Smooth muscle cell (in vitro differentiated cells): ENCODE data around the gene ZIC1. TPM values are rescaled to one million over a fixed set of nuclear protein-coding genes. Genes with fewer than 3 reads are reported as not detected.

Experiments used
- DNase-seq: peaks from one replicate; lab custom pipeline; 2025; ENCODE audit not compliant: unreplicated experiment; lab: John Stamatoyannopoulos, UW
- H2AFZ ChIP-seq: fragments of 200-600 bp; sonication (generic); 2 replicates; pipeline ENCODE4 v1.6.0; 2016; ENCODE audit warnings: antibody characterized with exemption, low read depth, mild to moderate bottlenecking
- H3F3A ChIP-seq: fragments of 200-600 bp; sonication (generic); 2 replicates; pipeline ENCODE4 v1.6.0; 2017; ENCODE audit warnings: antibody characterized with exemption, low read depth
- H3K27ac ChIP-seq: fragments of 200-600 bp; sonication (generic); 2 replicates; pipeline ENCODE4 v1.5.1; 2016; ENCODE audit warnings: low read depth, mild to moderate bottlenecking
- H3K27me3 ChIP-seq: fragments of 200-600 bp; sonication (generic); 2 replicates; pipeline ENCODE4 v1.6.1; 2016; ENCODE audit warnings: low read depth, mild to moderate bottlenecking
- H3K36me3 ChIP-seq: fragments of 200-600 bp; sonication (generic); 2 replicates; pipeline ENCODE4 v1.5.1; 2016; ENCODE audit warnings: low read depth
- H3K4me1 ChIP-seq: fragments of 200-600 bp; sonication (generic); 2 replicates; pipeline ENCODE4 v1.5.1; 2016; ENCODE audit warnings: low read depth
- H3K4me2 ChIP-seq: fragments of 200-600 bp; sonication (generic); 2 replicates; pipeline ENCODE4 v1.6.0; 2016; ENCODE audit warnings: mild to moderate bottlenecking
- H3K4me3 ChIP-seq: fragments of 200-600 bp; sonication (generic); 2 replicates; pipeline ENCODE4 v1.5.1; 2016; ENCODE audit warnings: mild to moderate bottlenecking
- H3K79me2 ChIP-seq: fragments of 200-600 bp; sonication (generic); 2 replicates; pipeline ENCODE4 v1.6.0; 2016; ENCODE audit warnings: low read depth, mild to moderate bottlenecking
- H3K9ac ChIP-seq: fragments of 200-600 bp; sonication (generic); 2 replicates; pipeline ENCODE4 v1.6.0; 2016; ENCODE audit warnings: low read depth
- H3K9me3 ChIP-seq: fragments of 200-600 bp; sonication (generic); replicated peaks from 2 replicates; pipeline ENCODE4 v1.5.1; 2016; ENCODE audit warnings: low read depth
- H4K20me1 ChIP-seq: fragments of 200-600 bp; sonication (generic); 2 replicates; pipeline ENCODE4 v1.6.0; 2016; ENCODE audit warnings: low read depth
- CTCF ChIP-seq: fragments of 200-600 bp; sonication (generic); IDR thresholded peaks from 2 replicates; pipeline ENCODE4 v1.5.1; 2017; ENCODE audit warnings: borderline replicate concordance, mild to moderate bottlenecking, antibody characterized with exemption; ENCODE audit not compliant: insufficient read depth, poor library complexity, severe bottlenecking
- WGBS: methylation state at CpG from one replicate; pipeline ENCODE4 v1.1.7; 2016; ENCODE audit warnings: low lambda C conversion rate; 5-methylcytosine and 5-hydroxymethylcytosine counted together
- polyA plus RNA-seq: library from polyadenylated mRNA; unstranded; fragments of >200 nt; fragmentation: Nextera tagmentation; extraction: Ambion mirVana; gene quantifications from 2 replicates; pipeline ENCODE4 v1.2.1, GENCODE V29; 2016
- total RNA-seq: library from RNA; depleted of rRNA; stranded (reverse); fragments of >200 nt; gene quantifications from 2 replicates; pipeline ENCODE4 v1.2.3, GENCODE V29; 2014

Gene ZIC1
- total and polyA plus RNA-seq, 2 experiments from 2014 or later: not detected

GRCh38 chr3:147418371-147418781 is 9.2 kb downstream of the ZIC1 start:
- TF ChIP-seq CTCF: no peak
- Histone ChIP-seq H2AFZ (no peak overlapping the region), H3K4me3 (peak overlapping the region; percentile 33), H3F3A (no peaks in the 10 kb centered on the region), H3K4me1 (peaks cover 14% of the 10 kb centered on the region), H3K27me3 (peaks cover 100% of the 10 kb centered on the region), H3K9me3 (no peaks in the 10 kb centered on the region), H3K27ac (no peak overlapping the region), H3K79me2 (no peaks in the 10 kb centered on the region), H3K9ac (no peak overlapping the region), H3K4me2 (peak overlapping the region; percentile 84), H3K36me3 (no peaks in the 10 kb centered on the region), H4K20me1 (no peaks in the 10 kb centered on the region)
- no peak for DNase-seq
- 34% methylated on average over 4 of the region's 4 CpGs for WGBS

- 2% methylated on average over 54 of the region's 54 CpGs for WGBS
- Histone ChIP-seq H3K36me3 (no peaks in the 10 kb centered on the region), H3K27me3 (peaks cover 100% of the 10 kb centered on the region), H3K79me2 (no peaks in the 10 kb centered on the region), H4K20me1 (no peaks in the 10 kb centered on the region), H3K4me3 (peak overlapping the region; percentile 33), H3K9ac (no peak overlapping the region), H3K9me3 (no peaks in the 10 kb centered on the region), H3K27ac (no peak overlapping the region), H3K4me2 (peak overlapping the region; percentile 84), H3F3A (no peaks in the 10 kb centered on the region), H3K4me1 (peaks cover 15% of the 10 kb centered on the region), H2AFZ (no peak overlapping the region)
- DNase-seq: no peak
- no peak for TF ChIP-seq CTCF
Measured at GRCh38 chr3:147418808-147419701, 9.9 kb downstream of the ZIC1 start.

- Histone ChIP-seq H3K9ac (no peak overlapping the region), H3F3A (no peaks in the 10 kb centered on the region), H3K9me3 (no peaks in the 10 kb centered on the region), H3K27ac (no peak overlapping the region), H2AFZ (no peak overlapping the region), H3K4me2 (peak overlapping the region; percentile 84), H3K36me3 (no peaks in the 10 kb centered on the region), H3K79me2 (no peaks in the 10 kb centered on the region), H3K27me3 (peaks cover 100% of the 10 kb centered on the region), H3K4me1 (peaks cover 22% of the 10 kb centered on the region), H4K20me1 (no peaks in the 10 kb centered on the region), H3K4me3 (no peak overlapping the region)
- TF ChIP-seq CTCF: no peak
- DNase-seq: no peak
- 15% methylated on average over 10 of the region's 10 CpGs for WGBS
Measured at GRCh38 chr3:147419781-147420224, 10.6 kb downstream of the ZIC1 start.
